Measurements from ENCODE around the gene PPY.

- no peak for TF ChIP-seq GATA2 (IDR thresholded peaks at IDR 0.05; ENCODE audit: low read depth, low read length)
- no peak for TF ChIP-seq GATA3 (IDR thresholded peaks at IDR 0.05; ENCODE audit: low read depth, low read length)
Measured at GRCh38 chr17:43942051-43942685, at the start of gene PPY.

Measured in SH-SY5Y (cell line).